KBM-7 (cell line): ENCODE measurements around the gene CBX3.

Experiments used
- DNase-seq: peaks from one replicate; pipeline ENCODE4 v3.0.0-alpha.2; 2015
- in situ Hi-C: fragments of 300-500 bp; cut with MboI; formaldehyde crosslinking; loops from 2 replicates; pipeline ENCODE4 v1.14.3; 2020; ENCODE audit warnings: low sequenced_read_pairs, low pct_unique_long_range_greater_than_20kb, mixed read lengths

CBX3 gene

DNA sequence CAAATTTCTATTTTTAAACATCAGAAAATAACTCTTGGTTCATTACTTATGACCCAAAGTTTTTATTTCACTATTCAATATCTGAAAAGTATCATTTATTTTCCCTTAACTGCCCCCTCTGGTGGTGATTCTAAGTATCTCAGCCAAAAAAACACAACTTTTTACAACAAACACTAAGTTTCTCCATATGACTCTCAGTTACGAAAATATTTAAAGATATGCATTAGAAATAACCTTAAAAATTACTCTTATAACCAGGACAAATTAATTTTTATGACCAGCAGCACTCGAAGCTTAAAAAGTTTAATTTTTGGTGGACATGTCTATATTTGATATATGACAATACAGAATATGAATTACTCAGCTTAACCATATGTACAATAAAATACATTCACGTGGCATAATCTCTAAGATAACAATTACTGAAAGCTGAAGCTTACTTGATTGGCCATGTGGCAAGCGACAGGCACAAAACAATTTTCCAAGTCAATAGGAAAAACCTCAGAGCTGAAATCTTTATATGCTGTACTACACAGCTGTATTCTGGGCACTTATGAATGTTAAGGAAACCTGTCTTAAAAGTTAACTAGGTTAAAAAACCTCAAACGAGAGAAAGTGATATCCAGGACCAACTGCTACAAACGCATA lies 3.3 kb upstream of the CBX3 start:
- peak; percentile 77 for DNase-seq
- in situ Hi-C loops = no loop called here

DNA sequence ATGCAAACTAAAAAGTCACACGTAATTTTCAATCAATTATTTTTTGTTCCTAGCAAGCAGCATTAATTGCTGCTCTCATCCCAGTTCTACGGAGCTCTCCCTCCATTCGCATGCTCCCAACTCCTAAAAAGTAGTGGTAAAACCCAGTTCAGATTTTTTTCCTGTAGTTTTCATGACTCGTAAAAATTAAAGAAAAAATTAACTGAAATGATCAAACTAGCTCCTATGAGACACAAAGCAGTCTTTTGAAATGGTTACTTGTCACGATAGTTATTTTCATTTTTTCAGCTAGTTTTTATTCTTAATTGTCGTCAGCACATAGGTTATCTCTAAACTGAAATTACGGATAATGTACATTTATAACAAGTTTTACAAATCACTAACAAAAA lies 2.8 kb upstream of the CBX3 start:
- DNase-seq = no peak
- in situ Hi-C loops = no loop called here

DNA sequence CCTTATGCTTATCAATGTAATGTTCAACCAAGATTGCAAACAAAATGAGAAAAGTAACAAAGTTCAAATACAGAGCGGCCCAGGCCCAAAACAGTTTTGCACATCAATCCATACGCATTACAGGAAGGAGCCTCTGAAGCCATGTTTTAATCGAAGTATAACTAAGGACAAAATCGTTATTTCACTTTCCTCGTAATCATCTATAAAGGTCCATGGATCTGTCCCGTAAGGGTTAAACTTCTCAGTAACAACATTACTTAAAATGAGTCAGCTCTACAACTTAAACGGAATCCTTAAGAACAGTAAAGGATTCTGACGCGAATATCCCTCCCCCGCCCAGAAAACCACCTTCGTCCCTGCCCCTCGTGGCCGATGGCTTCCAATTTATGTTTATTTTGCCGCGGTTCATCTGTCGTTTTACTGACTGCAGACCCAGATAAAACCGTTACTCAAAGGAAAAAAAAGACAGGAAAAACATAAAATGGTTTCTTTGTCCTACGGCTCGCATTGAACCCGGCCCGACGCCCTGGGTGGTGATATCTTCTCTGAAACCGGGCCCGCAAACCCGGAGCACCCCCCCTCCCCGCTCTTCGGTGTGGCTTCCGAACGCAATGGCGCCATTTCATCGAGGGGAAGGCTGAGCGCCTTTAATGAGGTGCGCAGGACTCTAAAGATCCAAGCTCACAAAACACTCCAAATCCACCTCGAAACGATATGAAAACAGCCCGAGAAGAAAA lies 2.1 kb upstream of the CBX3 start:
- peak; percentile 80 for DNase-seq
- in situ Hi-C loops = no loop called here

GRCh38 chr7:26200038-26200443 lies 1.5 kb upstream of the CBX3 start:
- DNase-seq = peak; percentile 82
- in situ Hi-C loops = no loop called here

GRCh38 chr7:26200444-26201246 lies 900 bp upstream of the CBX3 start, which contains the start of gene HNRNPA2B1:
TSS of gene HNRNPA2B1 (minus strand) at chr7:26200746. CDS start at chr7:26200577, 169 bp downstream.
- in situ Hi-C loops = no loop called here
- DNase-seq = peak; percentile 99

- in situ Hi-C loops = no loop called here
- DNase-seq = peak; percentile 69
These were observed 760 bp downstream of the CBX3 start for GRCh38 chr7:26202019-26202990.

- DNase-seq = no peak
- in situ Hi-C loops = no loop called here
These were observed 1.5 kb downstream of the CBX3 start for GRCh38 chr7:26203016-26203415.

DNA sequence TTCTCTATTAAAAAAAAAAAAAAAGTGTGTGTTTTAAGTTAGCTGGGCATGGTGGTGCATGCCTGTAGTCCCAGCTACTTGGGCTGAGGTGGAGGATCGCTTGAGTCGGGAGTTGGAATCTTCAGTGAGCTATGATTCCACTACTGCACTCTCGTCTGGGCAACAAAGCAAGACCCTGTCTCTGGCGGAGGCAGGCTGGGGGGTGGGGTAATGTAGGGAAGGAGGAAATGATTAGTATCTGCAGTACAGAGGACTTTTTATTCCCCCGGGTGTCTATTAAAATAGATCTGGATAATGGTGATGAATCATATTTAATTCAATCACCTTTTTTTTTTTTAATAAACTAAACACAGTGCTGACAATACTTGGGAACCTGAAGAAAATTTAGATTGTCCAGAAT lies 6.5 kb downstream of the CBX3 start:
- no peak for DNase-seq
- in situ Hi-C loops = no loop called here

DNA sequence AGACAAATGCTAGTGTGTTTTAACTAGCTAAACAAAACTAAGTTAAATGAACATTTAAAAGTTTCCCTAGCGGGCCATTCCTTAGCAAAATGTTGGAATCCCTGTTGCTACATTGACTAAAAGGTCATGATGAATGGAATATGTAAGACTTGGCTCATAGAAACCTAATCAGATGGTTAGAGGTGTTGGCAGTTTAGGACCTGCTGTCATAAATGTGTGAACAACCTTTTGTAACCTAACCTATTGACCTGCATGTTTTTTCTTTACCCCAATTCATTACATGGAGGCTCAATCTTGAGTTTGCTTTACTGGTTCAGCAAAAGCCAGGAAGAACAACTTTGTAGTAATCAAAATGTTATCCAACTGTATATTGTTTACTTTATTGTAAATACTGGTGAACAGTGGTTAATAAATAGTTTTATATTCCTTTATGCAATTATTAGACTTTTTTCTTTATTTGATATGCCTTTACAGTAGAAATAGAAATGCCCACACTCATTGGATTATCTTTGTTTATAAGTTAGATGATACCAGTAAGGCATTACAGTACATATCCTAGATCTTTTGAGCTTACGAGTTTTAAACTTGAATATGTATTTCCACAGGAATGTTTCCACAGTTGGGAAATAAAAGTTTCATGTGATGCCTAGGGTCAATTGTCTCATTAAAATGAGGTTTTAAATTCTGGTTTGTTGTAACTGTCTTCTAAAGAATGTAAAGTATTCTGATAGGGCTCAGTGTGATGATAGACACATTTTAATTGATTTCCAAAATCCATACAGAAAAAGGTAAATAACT lies 11.6 kb downstream of the CBX3 start:
- in situ Hi-C loops = no loop called here
- no peak for DNase-seq

GRCh38 chr7:26213807-26214515 lies 12.4 kb downstream of the CBX3 start:
- DNase-seq = peak; percentile 54
- in situ Hi-C loops = no loop called here

DNA sequence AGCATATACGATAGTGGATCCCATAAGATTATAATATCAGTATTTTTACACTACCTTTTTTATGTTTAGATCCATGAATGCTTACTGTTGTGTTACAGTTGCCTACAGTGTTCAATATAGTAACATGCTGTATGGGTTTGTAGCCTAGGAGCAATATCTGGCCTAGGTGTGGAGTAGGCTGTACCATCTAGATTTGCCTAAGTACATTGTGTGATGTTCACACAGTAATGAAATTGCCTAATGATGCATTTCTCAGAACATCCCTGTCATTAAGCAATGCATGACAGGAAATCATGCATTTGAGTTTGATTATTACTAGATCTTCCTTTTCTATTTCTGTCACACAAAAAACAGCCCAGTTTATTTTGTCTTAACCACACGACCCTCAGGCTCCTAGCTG lies 14.5 kb downstream of the CBX3 start:
- DNase-seq = no peak
- in situ Hi-C loops = no loop called here

DNA sequence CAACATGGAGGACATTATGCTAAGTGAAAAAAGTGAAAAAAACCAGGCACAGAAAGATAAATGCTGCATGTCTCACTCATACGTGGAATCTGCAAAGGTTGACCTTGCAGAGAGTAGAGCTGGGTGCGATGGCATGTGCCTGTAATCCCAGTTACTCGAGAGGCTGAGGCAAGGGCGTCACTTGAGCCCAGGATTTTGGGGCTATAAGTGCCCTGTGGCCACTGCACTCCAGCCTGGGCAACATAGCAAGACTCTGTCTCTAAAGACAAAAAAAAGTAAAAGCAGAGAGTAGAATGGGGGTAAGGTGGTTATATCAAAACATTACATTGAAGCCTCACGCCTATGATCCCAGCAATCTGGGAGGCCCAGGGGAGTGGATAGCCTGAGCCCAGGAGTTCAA lies 22.8 kb downstream of the CBX3 start:
- DNase-seq = no peak
- in situ Hi-C loops = no loop called here

DNA sequence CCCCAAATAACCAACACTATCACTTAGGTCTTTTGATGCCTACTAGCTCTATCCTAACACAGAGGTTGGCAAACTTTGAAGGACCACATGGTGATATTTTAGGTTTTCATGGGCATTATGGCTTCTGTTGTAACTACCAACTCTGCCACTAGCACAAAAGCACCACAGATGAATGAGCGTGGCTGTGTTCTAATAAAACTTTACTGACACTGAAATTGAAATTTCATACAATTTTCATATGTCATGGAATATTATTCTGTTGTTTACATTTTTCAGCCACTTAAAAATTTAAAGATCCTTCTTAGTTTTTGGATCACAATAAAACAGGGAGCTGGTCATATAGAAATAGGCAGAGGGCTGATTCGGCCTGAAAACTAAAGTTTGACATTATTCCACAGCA lies 26.4 kb downstream of the CBX3 start:
- in situ Hi-C loops = no loop called here
- DNase-seq = no peak

- in situ Hi-C loops = no loop called here
These were observed 32.5 kb downstream of the CBX3 start for GRCh38 chr7:26233902-26234511.

DNA sequence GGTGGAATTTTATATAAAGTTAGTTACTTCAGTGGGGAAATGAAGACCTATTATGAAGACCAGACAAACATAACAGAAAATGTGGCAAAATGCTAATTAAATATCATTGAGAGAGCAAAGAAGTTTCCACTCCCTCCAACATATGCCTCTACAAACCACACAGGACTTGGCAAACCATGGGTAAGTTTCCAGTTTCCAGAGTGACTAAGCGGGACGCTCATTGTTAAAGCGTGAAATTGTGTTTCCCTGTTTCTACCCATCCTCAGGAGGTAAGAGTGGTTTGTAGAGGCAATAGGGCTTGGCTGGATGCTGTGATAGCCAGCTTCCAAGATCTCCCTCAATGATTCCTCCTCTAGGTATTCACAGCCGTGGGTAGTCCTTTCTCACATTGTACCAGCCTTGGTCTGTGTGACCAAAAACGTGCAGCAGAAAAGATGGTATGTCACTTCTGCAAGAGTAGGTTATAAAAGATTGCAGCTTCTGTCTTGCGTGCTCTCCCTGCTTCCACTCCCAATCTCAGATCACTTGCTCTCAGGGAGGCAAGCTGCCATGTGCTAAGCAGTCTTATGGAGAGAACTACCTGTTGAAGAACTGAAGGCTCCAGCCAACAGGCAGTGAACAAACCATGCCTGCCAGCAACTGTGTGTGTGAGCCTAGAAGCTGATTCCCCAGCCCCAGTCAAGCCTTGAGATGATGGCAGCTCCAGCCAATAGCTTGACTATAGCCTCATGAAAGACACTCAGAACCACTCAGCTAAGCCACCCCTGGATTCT lies 35.7 kb downstream of the CBX3 start:
- in situ Hi-C loops = no loop called here
- no peak for DNase-seq

More at GRCh38 chr7:26233902-26234511, 32.5 kb downstream of the CBX3 start:
- peak; percentile 66 for DNase-seq

DNA sequence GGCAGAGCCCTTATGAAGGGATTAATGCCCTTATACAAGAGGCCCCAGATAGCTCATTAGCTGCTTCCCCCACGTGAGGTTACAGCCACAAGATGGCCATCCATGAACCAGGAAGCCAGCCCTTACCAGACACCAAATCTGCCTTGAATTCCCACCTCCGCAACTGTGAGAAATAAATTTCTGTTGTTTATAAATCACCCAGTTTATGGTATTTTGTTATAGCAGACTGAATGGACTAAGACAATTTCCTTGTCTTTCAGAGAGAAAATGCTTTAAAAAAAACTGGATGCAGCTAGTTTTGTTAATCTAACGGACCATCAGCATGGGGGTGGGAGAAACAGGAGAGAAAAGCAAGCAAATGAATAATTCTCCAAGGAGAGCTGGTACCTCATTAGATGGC lies 36.5 kb downstream of the CBX3 start:
- no peak for DNase-seq
- in situ Hi-C loops = no loop called here

DNA sequence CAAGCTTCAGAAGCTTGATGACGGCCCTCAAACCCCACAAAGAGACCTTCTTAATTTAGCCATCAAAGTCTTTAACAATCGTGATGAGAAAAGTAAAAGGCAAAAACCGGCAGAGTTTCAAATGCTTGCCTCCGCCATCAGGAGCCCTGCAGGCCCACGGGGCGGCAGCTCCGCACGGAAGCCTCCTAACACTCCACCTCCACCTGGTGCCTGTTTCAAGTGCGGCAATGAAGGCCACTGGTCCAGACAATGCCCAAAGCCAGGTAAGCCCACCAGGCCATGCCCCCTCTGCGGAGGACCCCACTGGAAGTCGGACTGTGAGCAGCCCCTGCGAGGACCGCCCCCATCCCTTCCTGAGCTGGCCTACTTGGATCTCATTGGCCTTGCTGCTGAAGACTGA lies 43.6 kb downstream of the CBX3 start:
- in situ Hi-C loops = no loop called here
- no peak for DNase-seq
